HCT116 (cell line): ENCODE results near the gene SAMD4A. TPM values are rescaled to one million over a fixed set of nuclear protein-coding genes. Genes with fewer than 3 reads are reported as not detected.

ENCODE experiments used
- ATAC-seq: fragments of 200-7000 bp; cut with Tn5 transposase; 2 replicates; pipeline ENCODE4 v1.9.1; 2020; ENCODE audit warnings: mild to moderate bottlenecking, moderate library complexity
- BruUV-seq: library from RNA; stranded (reverse); fragments of 400-500 nt; replicated peaks from 2 replicates; lab custom pipeline; 2021; lab: Mats Ljungman, UMichigan
- CTCF ChIA-PET: fragments of 300-600 bp; sonication (Branson Sonifier 250); formaldehyde crosslinking; loops from one replicate; lab custom pipeline; 2021; ENCODE audit warnings: antibody characterized with exemption; lab: Charles Lee
- POLR2A ChIA-PET: fragments of 300-600, 350-600 bp; sonication (Branson Sonifier 250); formaldehyde crosslinking; loops from one replicate; lab custom pipeline; 2021; ENCODE audit warnings: antibody characterized with exemption; lab: Charles Lee
- RAD21 ChIA-PET, 2 experiments: fragments of 300-600 bp; sonication (Branson Sonifier 250); formaldehyde crosslinking; loops; one replicate each; lab custom pipeline; 2023; ENCODE audit warnings: low total read pairs in 2 of 2; ENCODE audit not compliant: uncharacterized antibody in 2 of 2, unreplicated experiment in 2 of 2, low non-redundant PET in 1 of 2; lab: Charles Lee
- DNase-seq: peaks from one replicate; pipeline ENCODE4 v3.0.0-alpha.2; 2010; ENCODE audit warnings: low read depth, low spot score
- H2AFZ ChIP-seq: fragments of 200-600 bp; shearing (Covaris generic), sonication (generic); 2 replicates; pipeline ENCODE4 v1.6.1; 2017; ENCODE audit warnings: low read depth, mixed run types, mixed read lengths, antibody characterized with exemption, low read length; ENCODE audit not compliant: poor library complexity, severe bottlenecking
- H3K27ac ChIP-seq: 2 replicates; pipeline ENCODE4 v1.5.1; 2012; ENCODE audit warnings: low read depth, low read length
- H3K27me3 ChIP-seq: fragments of 200-600 bp; sonication (generic); 2 replicates; pipeline ENCODE4 v1.6.1; 2016; ENCODE audit warnings: mixed run types, low read length, mixed read lengths; ENCODE audit not compliant: insufficient read depth
- H3K36me3 ChIP-seq, 2 experiments: fragments of 200-500 bp in 1 of 2; fragments of 200-600 bp in 1 of 2; sonication (Bioruptor generic) in 1 of 2; sonication (generic) in 1 of 2; 2 replicates each; pipeline versions ENCODE4 v1.5.1 to v1.6.1; 2014 to 2016; ENCODE audit warnings: low read length in 2 of 2, inconsistent platforms in 1 of 2, mixed read lengths in 1 of 2, mixed run types in 1 of 2; ENCODE audit not compliant: insufficient read depth in 2 of 2, control insufficient read depth in 1 of 2
- H3K4me1 ChIP-seq, 2 experiments: fragments of 200-600 bp in 1 of 2; sonication (generic) in 1 of 2; 2 replicates each; pipeline versions ENCODE4 v1.5.1 to v1.6.1; 2012 to 2017; ENCODE audit warnings: low read length in 2 of 2, inconsistent platforms in 1 of 2, mild to moderate bottlenecking in 1 of 2, mixed read lengths in 1 of 2, mixed run types in 1 of 2, moderate library complexity in 1 of 2; ENCODE audit not compliant: insufficient read depth in 2 of 2, control insufficient read depth in 1 of 2
- H3K4me2 ChIP-seq: fragments of 200-600 bp; sonication (generic); 2 replicates; pipeline ENCODE4 v1.6.1; 2017; ENCODE audit warnings: mixed run types, low read length, mixed read lengths
- H3K4me3 ChIP-seq, 2 experiments: fragments of 200-600 bp in 1 of 2; sonication (generic) in 1 of 2; replicated peaks in 1 of 2; 2 replicates each; pipeline ENCODE4 v1.5.1; 2011 to 2016; ENCODE audit warnings: low read length in 2 of 2, control low read depth in 1 of 2, low read depth in 1 of 2, mild to moderate bottlenecking in 1 of 2, mixed read lengths in 1 of 2, mixed run types in 1 of 2
- H3K79me2 ChIP-seq: fragments of 200-600 bp; sonication (generic); 2 replicates; pipeline ENCODE4 v1.6.1; 2017; ENCODE audit warnings: mild to moderate bottlenecking, mixed run types, low read length, moderate library complexity, mixed read lengths; ENCODE audit not compliant: insufficient read depth
- H3K9ac ChIP-seq: fragments of 200-600 bp; sonication (generic); 2 replicates; pipeline ENCODE4 v1.6.1; 2016; ENCODE audit warnings: low read length, mixed read lengths
- H3K9me2 ChIP-seq: fragments of 200-600 bp; sonication (generic), shearing (Covaris generic); 2 replicates; pipeline ENCODE4 v1.6.1; 2017; ENCODE audit warnings: mixed run types, mild to moderate bottlenecking, moderate library complexity; ENCODE audit not compliant: insufficient read depth
- H3K9me3 ChIP-seq, 2 experiments: fragments of 200-500 bp in 1 of 2; fragments of 200-600 bp in 1 of 2; sonication (Bioruptor generic) in 1 of 2; sonication (generic) in 1 of 2; 2 replicates each; pipeline ENCODE4 v1.6.1; 2014 to 2017; ENCODE audit warnings: low read length in 2 of 2, mixed read lengths in 2 of 2, inconsistent platforms in 1 of 2, low read depth in 1 of 2, mild to moderate bottlenecking in 1 of 2, mixed run types in 1 of 2, moderate library complexity in 1 of 2; ENCODE audit not compliant: control insufficient read depth in 1 of 2, insufficient read depth in 1 of 2
- H4K20me1 ChIP-seq: fragments of 200-600 bp; sonication (generic), shearing (Covaris generic); 2 replicates; pipeline ENCODE4 v1.6.1; 2017; ENCODE audit warnings: mixed run types, mild to moderate bottlenecking, moderate library complexity; ENCODE audit not compliant: insufficient read depth
- ATF3 ChIP-seq: IDR thresholded peaks from 2 replicates; pipeline ENCODE4 v1.6.1; 2012
- CBX3 ChIP-seq: IDR thresholded peaks from 2 replicates; pipeline ENCODE4 v1.6.1; 2012; ENCODE audit warnings: low read depth
- CEBPB ChIP-seq: IDR thresholded peaks from 2 replicates; pipeline ENCODE4 v1.6.1; 2012; ENCODE audit warnings: low read depth
- CTCF ChIP-seq, 3 experiments: fragments of 200-600 bp in 1 of 3; sonication (generic) in 1 of 3; IDR thresholded peaks in 2 of 3; conservative IDR thresholded peaks in 1 of 3; 2 replicates each; pipeline ENCODE4 v1.5.1; 2012 to 2017; ENCODE audit warnings: low read depth in 2 of 3, low read length in 2 of 3, antibody characterized with exemption in 1 of 3, borderline replicate concordance in 1 of 3, control low read depth in 1 of 3, mild to moderate bottlenecking in 1 of 3, mixed read lengths in 1 of 3, mixed run types in 1 of 3, moderate library complexity in 1 of 3; ENCODE audit not compliant: insufficient read depth in 1 of 3
- EGR1 ChIP-seq: IDR thresholded peaks from 2 replicates; pipeline ENCODE4 v1.6.1; 2012; ENCODE audit warnings: low read depth
- ELF1 ChIP-seq: IDR thresholded peaks from 2 replicates; pipeline ENCODE4 v1.6.1; 2012; ENCODE audit warnings: low read depth, borderline replicate concordance
- EZH2 ChIP-seq: fragments of 200-600 bp; sonication (generic); IDR thresholded peaks from 2 replicates; pipeline ENCODE4 v1.6.1; 2017; ENCODE audit warnings: antibody characterized with exemption, mixed run types
- EZH2phosphoT487 ChIP-seq: fragments of 200-600 bp; IDR thresholded peaks from 2 replicates; pipeline ENCODE4 v1.6.1; 2018; ENCODE audit warnings: antibody characterized with exemption, borderline replicate concordance
- MAX ChIP-seq: IDR thresholded peaks from 2 replicates; pipeline ENCODE4 v1.6.1; 2012
- POLR2AphosphoS5 ChIP-seq: IDR thresholded peaks from 2 replicates; pipeline ENCODE4 v1.6.1; 2011; ENCODE audit warnings: mild to moderate bottlenecking, low read depth, low read length, moderate library complexity
- RAD21 ChIP-seq: IDR thresholded peaks from 2 replicates; pipeline ENCODE4 v1.6.1; 2012; ENCODE audit warnings: low read depth, mild to moderate bottlenecking
- REST ChIP-seq: IDR thresholded peaks from 2 replicates; pipeline ENCODE4 v1.6.1; 2012; ENCODE audit warnings: low read depth
- SIN3A ChIP-seq: IDR thresholded peaks from 2 replicates; pipeline ENCODE4 v1.6.1; 2012; ENCODE audit warnings: low read depth
- SP1 ChIP-seq: IDR thresholded peaks from 2 replicates; pipeline ENCODE4 v1.6.1; 2012; ENCODE audit warnings: low read depth
- SRF ChIP-seq: IDR thresholded peaks from 2 replicates; pipeline ENCODE4 v1.6.1; 2012; ENCODE audit warnings: low read depth
- YY1 ChIP-seq: IDR thresholded peaks from 2 replicates; pipeline ENCODE4 v1.6.1; 2011; ENCODE audit warnings: low read length, low read depth, moderate library complexity, mild to moderate bottlenecking; ENCODE audit not compliant: insufficient replicate concordance; ENCODE audit errors: extremely low read depth
- ZBTB33 ChIP-seq: IDR thresholded peaks from 2 replicates; pipeline ENCODE4 v1.6.1; 2011; ENCODE audit warnings: mild to moderate bottlenecking, low read length, moderate library complexity; ENCODE audit not compliant: insufficient replicate concordance; ENCODE audit errors: extremely low read depth
- ZNF274 ChIP-seq: fragments of 200-500 bp; sonication (Bioruptor generic); IDR thresholded peaks from 2 replicates; pipeline ENCODE4 v1.6.1; 2014; ENCODE audit warnings: mild to moderate bottlenecking, low read depth, low read length, inconsistent platforms
- intact Hi-C: fragments of 100-400 bp; cut with micrococcal nuclease; formaldehyde crosslinking; loops from 2 replicates; pipeline ENCODE4 v1.10.0; 2022
- total RNA-seq: library from RNA; stranded (reverse); gene quantifications from one replicate; pipeline ENCODE4 v1.2.1, GENCODE V29; 2021; ENCODE audit not compliant: unreplicated experiment

SAMD4A gene
- total RNA-seq, 1 experiment from 2014 or later, result 9.0 TPM

GRCh38 chr14:54828037-54828436 lies 261.1 kb downstream of the SAMD4A start:
- RAD21 ChIA-PET, result no interaction called here
- BruUV-seq, result no TSS peak

More at GRCh38 chr14:54828037-54828436, 261.1 kb downstream of the SAMD4A start:
- ChIA-PET CTCF (no interaction called here), POLR2A (no interaction called here)
- H3K27ac ChIP-seq, result no peak overlapping the region
- no peak overlapping the region for H3K4me2 ChIP-seq
- DNase-seq (no peak), ATAC-seq (no peak)
- no peak overlapping the region for H3K9ac ChIP-seq
- H3K79me2 ChIP-seq, result no peaks in the 10 kb centered on the region
- intact Hi-C loops, result no loop called here
- peaks cover 0 to 11% of the 10 kb centered on the region in 2 experiments; a peak in 1 of 4 replicates for H3K9me3 ChIP-seq
- no peak overlapping the region for H3K4me3 ChIP-seq
- H3K4me1 ChIP-seq, result no peaks in the 10 kb centered on the region
- no peaks in the 10 kb centered on the region for H3K27me3 ChIP-seq
- H2AFZ ChIP-seq, result no peak overlapping the region
- no peak for TF ChIP-seq EZH2phosphoT487
- no peak for TF ChIP-seq ZBTB33
- TF ChIP-seq CTCF (IDR thresholded peaks at IDR 0.05 in 2 of 3, conservative IDR thresholded peaks at IDR 0.05 in 1 of 3; ENCODE audit: borderline replicate concordance in 1 of 3, insufficient read depth in 1 of 3, low read depth in 2 of 3, low read length in 2 of 3), result no peak
- TF ChIP-seq SIN3A, result no peak
- TF ChIP-seq REST, result no peak
- TF ChIP-seq ATF3, result no peak
- TF ChIP-seq ZNF274, result no peak
- TF ChIP-seq SRF, result no peak
- no peak for TF ChIP-seq EZH2
- TF ChIP-seq ELF1, result no peak
- TF ChIP-seq EGR1, result no peak
- no peak for TF ChIP-seq CBX3
- TF ChIP-seq MAX, result no peak
- TF ChIP-seq POLR2AphosphoS5, result no peak
- no peak for TF ChIP-seq YY1
- TF ChIP-seq CEBPB, result no peak
- TF ChIP-seq RAD21, result no peak
- no peak for TF ChIP-seq SP1
- H3K9me2 ChIP-seq, result no peaks in the 10 kb centered on the region
- no peaks in the 10 kb centered on the region for H3K36me3 ChIP-seq
- H4K20me1 ChIP-seq, result no peaks in the 10 kb centered on the region
